ENCODE measurements around the gene EHBP1.

DNA sequence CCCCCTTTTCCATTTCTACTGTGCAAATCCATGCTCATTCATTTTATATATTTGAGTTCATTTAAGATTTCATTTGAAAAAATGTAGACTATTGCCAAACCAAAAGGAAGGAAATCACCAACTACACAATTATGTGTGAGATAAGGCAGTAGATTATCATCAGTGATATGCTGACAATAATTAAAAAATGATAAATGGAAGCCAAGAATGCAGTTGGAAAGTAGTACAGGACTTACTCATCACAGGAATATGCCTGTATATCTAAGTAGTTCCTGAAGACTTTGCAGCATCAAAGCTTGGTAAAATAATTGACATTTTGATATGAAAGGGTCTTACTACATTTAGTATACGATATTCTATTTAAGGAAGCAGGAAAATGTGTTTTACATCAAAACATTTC, 179.0 kb downstream of the EHBP1 start:
- TF ChIP-seq, protein P1, sequence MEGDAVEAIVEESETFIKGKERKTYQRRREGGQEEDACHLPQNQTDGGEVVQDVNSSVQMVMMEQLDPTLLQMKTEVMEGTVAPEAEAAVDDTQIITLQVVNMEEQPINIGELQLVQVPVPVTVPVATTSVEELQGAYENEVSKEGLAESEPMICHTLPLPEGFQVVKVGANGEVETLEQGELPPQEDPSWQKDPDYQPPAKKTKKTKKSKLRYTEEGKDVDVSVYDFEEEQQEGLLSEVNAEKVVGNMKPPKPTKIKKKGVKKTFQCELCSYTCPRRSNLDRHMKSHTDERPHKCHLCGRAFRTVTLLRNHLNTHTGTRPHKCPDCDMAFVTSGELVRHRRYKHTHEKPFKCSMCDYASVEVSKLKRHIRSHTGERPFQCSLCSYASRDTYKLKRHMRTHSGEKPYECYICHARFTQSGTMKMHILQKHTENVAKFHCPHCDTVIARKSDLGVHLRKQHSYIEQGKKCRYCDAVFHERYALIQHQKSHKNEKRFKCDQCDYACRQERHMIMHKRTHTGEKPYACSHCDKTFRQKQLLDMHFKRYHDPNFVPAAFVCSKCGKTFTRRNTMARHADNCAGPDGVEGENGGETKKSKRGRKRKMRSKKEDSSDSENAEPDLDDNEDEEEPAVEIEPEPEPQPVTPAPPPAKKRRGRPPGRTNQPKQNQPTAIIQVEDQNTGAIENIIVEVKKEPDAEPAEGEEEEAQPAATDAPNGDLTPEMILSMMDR (IDR thresholded peaks at IDR 0.05) = no peak
- no peak for TF ChIP-seq POLR2A (IDR thresholded peaks at IDR 0.05)

All from uterus (tissue), 2 donors.